A673 (cell line): Measurements from ENCODE around the gene RAB11A. TPM values are rescaled to one million over a fixed set of nuclear protein-coding genes. Genes with fewer than 3 reads are reported as not detected.

Source experiments
- BruUV-seq: library from RNA; stranded (reverse); fragments of 400-500 nt; replicated peaks from 2 replicates; lab custom pipeline; 2021; lab: Mats Ljungman, UMichigan
- CTCF ChIA-PET: fragments of 300-600 bp; sonication (Branson Sonifier 250); formaldehyde crosslinking; loops from one replicate; lab custom pipeline; 2022; ENCODE audit warnings: antibody characterized with exemption; lab: Charles Lee
- POLR2A ChIA-PET: fragments of 300-600 bp; sonication (Branson Sonifier 250); formaldehyde crosslinking; loops from one replicate; lab custom pipeline; 2022; ENCODE audit warnings: antibody characterized with exemption; ENCODE audit not compliant: low non-redundant PET; lab: Charles Lee
- DNase-seq: peaks from one replicate; pipeline ENCODE4 v3.0.0-alpha.2; 2015; ENCODE audit warnings: low spot score
- H3K27ac ChIP-seq: fragments of 200-600 bp; sonication (generic); 2 replicates; pipeline ENCODE4 v1.5.1; 2016; ENCODE audit warnings: mixed run types, low read depth, mild to moderate bottlenecking, mixed read lengths, antibody characterized with exemption, low read length; ENCODE audit not compliant: poor library complexity, severe bottlenecking
- H3K27me3 ChIP-seq: fragments of 200-600 bp; sonication (generic); replicated peaks from 2 replicates; pipeline ENCODE4 v1.6.1; 2017; ENCODE audit warnings: mixed run types, low read depth, mild to moderate bottlenecking, mixed read lengths, antibody characterized with exemption, low read length; ENCODE audit not compliant: insufficient read depth, poor library complexity
- H3K36me3 ChIP-seq: fragments of 200-600 bp; sonication (generic); 2 replicates; pipeline ENCODE4 v1.6.1; 2016; ENCODE audit warnings: mixed run types, mild to moderate bottlenecking, mixed read lengths, antibody characterized with exemption, low read length; ENCODE audit not compliant: insufficient read depth, poor library complexity, severe bottlenecking
- H3K4me1 ChIP-seq: fragments of 200-600 bp; sonication (generic); 2 replicates; pipeline ENCODE4 v1.6.1; 2017; ENCODE audit warnings: mixed run types, mild to moderate bottlenecking, mixed read lengths, antibody characterized with exemption, low read length; ENCODE audit not compliant: insufficient read depth, poor library complexity, severe bottlenecking
- H3K4me3 ChIP-seq: fragments of 200-600 bp; sonication (generic); 2 replicates; pipeline ENCODE4 v1.5.1; 2016; ENCODE audit warnings: low read depth, mixed run types, mild to moderate bottlenecking, mixed read lengths, low read length; ENCODE audit not compliant: poor library complexity, severe bottlenecking
- H3K9me3 ChIP-seq: fragments of 200-600 bp; sonication (generic); 2 replicates; pipeline ENCODE4 v1.6.1; 2016; ENCODE audit warnings: mixed run types, low read depth, mild to moderate bottlenecking, mixed read lengths, antibody characterized with exemption, low read length; ENCODE audit not compliant: poor library complexity, severe bottlenecking
- EZH2 ChIP-seq: fragments of 200-600 bp; sonication (generic); IDR thresholded peaks from 2 replicates; pipeline ENCODE4 v1.6.1; 2017; ENCODE audit warnings: borderline replicate concordance, low read depth, mild to moderate bottlenecking, mixed read lengths, antibody characterized with exemption, low read length; ENCODE audit not compliant: poor library complexity, severe bottlenecking
- intact Hi-C: fragments of 100-400 bp; cut with micrococcal nuclease; formaldehyde crosslinking; loops from one replicate; pipeline ENCODE4 v1.10.0; 2022; ENCODE audit not compliant: unreplicated experiment
- total RNA-seq: library from RNA; stranded (reverse); gene quantifications from 2 replicates; pipeline ENCODE4 v1.2.3, GENCODE V29; 2021
- TF ChIP-seq, protein P1 (sequence below): fragments of 300-800, 200-600 bp; sonication (generic); conservative IDR thresholded peaks from 2 replicates; pipeline ENCODE4 v1.5.1; 2017; ENCODE audit warnings: low read depth, mild to moderate bottlenecking, antibody characterized with exemption, low read length, moderate library complexity, mixed read lengths

RAB11A gene
- total RNA-seq, 1 experiment from 2014 or later, result 227 TPM

DNA sequence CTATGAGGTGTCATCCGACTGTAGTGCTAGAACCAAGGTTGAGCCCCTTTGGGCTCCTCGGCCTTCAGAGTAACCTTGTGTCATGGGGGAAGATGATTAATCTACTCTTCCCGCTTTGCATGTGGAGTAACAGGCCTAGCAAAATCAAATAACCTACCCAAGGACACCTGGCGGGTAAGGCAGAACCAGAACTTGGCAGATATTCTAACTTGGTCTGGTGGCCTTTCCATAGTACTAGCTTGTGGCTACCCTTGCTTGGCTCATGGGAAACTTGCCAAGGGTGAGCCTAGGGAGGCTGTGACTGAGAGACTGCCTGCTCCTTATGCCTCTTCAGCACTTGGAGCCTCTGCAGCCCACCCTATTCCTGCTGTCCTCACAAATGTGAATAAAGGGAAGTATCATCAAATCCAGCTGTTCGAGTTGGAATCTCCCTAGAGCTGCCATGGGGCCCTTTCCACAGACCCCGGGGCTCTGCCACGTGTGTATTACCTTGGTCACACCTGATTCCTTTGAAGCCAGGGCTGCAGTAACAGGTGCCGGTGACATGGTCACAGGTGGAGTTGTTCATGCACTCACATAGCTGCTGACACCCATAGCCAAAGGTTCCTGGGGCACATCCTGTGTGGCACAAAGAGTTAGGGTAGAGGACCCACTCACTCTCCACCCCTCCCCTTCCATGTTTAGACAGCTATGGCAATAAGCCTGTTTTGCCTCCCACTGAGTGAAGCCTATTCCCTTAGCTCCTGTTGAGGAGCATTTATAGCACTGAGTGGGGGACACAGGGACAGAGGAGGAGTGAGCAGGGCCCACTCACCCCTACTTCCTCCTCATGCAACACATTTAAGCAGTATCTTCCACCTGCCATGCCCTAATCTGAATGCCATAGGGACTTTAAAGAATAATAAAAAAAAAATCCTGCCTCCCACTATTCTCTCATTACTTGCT, 46.0 kb downstream of the RAB11A start:
- intact Hi-C loops, result no loop called here
- CTCF ChIA-PET, result no interaction called here

DNA sequence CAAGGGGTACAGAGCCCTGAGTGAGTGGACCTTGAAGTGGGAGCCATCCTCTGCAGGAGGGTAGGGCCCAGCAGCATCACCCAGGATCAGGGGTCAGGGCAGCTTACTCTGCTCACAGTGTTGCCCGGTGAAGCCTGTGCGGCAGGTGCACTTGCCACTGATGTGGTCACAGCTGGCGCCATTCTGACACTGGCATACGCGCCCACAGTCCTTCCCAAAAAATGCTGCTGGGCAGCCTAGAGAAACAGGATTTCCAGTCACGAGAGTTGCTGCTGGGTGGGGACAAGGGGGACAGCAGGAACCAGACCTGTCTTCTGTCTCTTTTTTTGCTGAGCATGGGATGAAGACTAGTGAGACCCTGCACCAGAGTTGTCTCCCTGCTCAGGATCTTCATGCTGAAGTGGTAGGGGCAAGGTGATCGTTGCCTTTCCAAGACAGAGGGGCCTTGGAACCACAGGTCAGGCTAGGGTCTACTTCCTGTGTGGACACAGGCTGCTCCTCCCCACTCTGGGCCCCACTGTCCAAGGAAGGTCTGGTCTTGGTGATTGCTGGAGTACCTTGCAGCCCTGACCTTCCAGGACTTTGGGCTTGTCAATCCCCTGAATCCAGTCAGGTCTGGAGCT, 46.9 kb downstream of the RAB11A start:
- DNase-seq, result no peak
- no peaks in the 10 kb centered on the region for H3K36me3 ChIP-seq
- no peaks in the 10 kb centered on the region for H3K4me1 ChIP-seq
- intact Hi-C loops, result no loop called here
- POLR2A ChIA-PET, result no interaction called here
- BruUV-seq, result no TSS peak
- TF ChIP-seq, protein P1, sequence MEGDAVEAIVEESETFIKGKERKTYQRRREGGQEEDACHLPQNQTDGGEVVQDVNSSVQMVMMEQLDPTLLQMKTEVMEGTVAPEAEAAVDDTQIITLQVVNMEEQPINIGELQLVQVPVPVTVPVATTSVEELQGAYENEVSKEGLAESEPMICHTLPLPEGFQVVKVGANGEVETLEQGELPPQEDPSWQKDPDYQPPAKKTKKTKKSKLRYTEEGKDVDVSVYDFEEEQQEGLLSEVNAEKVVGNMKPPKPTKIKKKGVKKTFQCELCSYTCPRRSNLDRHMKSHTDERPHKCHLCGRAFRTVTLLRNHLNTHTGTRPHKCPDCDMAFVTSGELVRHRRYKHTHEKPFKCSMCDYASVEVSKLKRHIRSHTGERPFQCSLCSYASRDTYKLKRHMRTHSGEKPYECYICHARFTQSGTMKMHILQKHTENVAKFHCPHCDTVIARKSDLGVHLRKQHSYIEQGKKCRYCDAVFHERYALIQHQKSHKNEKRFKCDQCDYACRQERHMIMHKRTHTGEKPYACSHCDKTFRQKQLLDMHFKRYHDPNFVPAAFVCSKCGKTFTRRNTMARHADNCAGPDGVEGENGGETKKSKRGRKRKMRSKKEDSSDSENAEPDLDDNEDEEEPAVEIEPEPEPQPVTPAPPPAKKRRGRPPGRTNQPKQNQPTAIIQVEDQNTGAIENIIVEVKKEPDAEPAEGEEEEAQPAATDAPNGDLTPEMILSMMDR, result no peak
- TF ChIP-seq EZH2, result no peak
- H3K4me3 ChIP-seq, result no peak overlapping the region
- CTCF ChIA-PET, result no interaction called here
- no peak overlapping the region for H3K27ac ChIP-seq
- no peaks in the 10 kb centered on the region for H3K27me3 ChIP-seq
- H3K9me3 ChIP-seq, result no peaks in the 10 kb centered on the region

More for the DNA sequence above, 46.0 kb downstream of the RAB11A start:
- BruUV-seq, result no TSS peak
- H3K4me1 ChIP-seq, result no peaks in the 10 kb centered on the region
- no peaks in the 10 kb centered on the region for H3K27me3 ChIP-seq
- no peak overlapping the region for H3K27ac ChIP-seq
- H3K36me3 ChIP-seq, result no peaks in the 10 kb centered on the region
- no peak overlapping the region for H3K4me3 ChIP-seq
- TF ChIP-seq EZH2, result no peak
- TF ChIP-seq, protein P1, result no peak
- no peak for DNase-seq
- H3K9me3 ChIP-seq, result no peaks in the 10 kb centered on the region
- POLR2A ChIA-PET, result no interaction called here

DNA sequence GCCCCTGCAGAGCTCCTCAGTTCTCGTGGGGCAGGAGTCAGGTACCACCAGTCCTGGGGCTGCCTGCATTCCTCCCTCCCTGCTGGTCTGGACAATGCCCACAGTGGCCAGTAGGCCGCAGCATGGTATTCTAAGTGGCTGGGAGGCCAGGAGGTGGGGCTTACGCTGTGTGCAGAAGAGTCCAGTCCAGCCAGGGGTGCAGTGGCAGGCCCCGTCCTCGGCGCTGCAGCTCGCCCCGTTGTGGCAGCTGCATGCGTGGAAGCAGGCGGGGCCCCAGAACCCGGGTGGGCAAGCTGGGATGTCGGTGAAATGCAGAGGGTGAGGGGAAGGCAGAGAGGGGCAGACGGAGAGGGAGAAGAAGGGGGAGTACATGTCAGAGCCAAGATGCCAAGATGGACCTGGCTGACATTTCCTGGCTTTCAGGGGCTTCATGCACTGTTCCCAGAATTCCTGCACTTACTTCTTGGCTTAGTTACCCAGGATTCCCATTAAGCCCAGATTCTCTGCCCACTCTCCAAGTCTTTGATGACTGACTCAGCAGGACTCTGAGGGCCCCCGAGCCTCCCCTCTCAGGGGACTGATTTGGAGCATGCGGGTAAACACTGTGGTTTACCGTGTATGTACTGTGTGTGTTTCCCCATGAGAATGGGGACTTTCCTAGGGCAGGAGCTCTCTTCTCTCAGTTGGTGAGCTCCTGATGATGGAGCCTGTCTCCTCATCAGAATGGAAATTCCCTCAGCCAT, 47.5 kb downstream of the RAB11A start:
- intact Hi-C loops, result no loop called here

More for the DNA sequence above, 47.5 kb downstream of the RAB11A start:
- no peak for TF ChIP-seq EZH2
- TF ChIP-seq, protein P1, result peak; percentile 24; the same call in 1 of the 2 replicates
- Histone ChIP-seq H3K27me3 (no peaks in the 10 kb centered on the region), H3K27ac (no peak overlapping the region), H3K36me3 (no peaks in the 10 kb centered on the region), H3K4me3 (no peak overlapping the region), H3K4me1 (no peaks in the 10 kb centered on the region), H3K9me3 (no peaks in the 10 kb centered on the region)
- CTCF ChIA-PET, result no interaction called here
- POLR2A ChIA-PET, result no interaction called here
- BruUV-seq, result no TSS peak
- no peak for DNase-seq
